HEK293 (cell line): ENCODE data around the gene KIF21A.

ENCODE experiments used
- CTCF ChIA-PET: fragments of 350-600 bp; formaldehyde crosslinking; extraction: SDS; loops from one replicate; lab custom pipeline; 2021; ENCODE audit warnings: antibody characterized with exemption; lab: Yijun Ruan, JAX
- POLR2A ChIA-PET: fragments of 300-600 bp; formaldehyde crosslinking; extraction: SDS; loops from one replicate; lab custom pipeline; 2020; ENCODE audit warnings: antibody characterized with exemption, inconsistent platforms; lab: Yijun Ruan, JAX
- H3K27ac ChIP-seq: fragments of 200-500 bp; sonication (Bioruptor generic); 2 replicates; pipeline ENCODE4 v1.5.1; 2014; ENCODE audit warnings: low read depth, low read length, control low read depth, inconsistent platforms; ENCODE audit errors: extremely low read depth
- H3K36me3 ChIP-seq, 2 experiments: fragments of 200-500 bp in 1 of 2; sonication (Bioruptor generic) in 1 of 2; 1 replicate in 1 of 2; 2 replicates in 1 of 2; pipeline ENCODE4 v1.5.1; 2014 to 2017; ENCODE audit warnings: inconsistent platforms in 2 of 2, low read length in 2 of 2; ENCODE audit not compliant: control insufficient read depth in 2 of 2, insufficient read depth in 1 of 2
- H3K4me1 ChIP-seq: fragments of 200-500 bp; sonication (Bioruptor generic); 2 replicates; pipeline ENCODE4 v1.5.1; 2014; ENCODE audit warnings: mild to moderate bottlenecking, low read length, inconsistent platforms; ENCODE audit not compliant: control insufficient read depth, insufficient read depth
- H3K4me3 ChIP-seq: 2 replicates; pipeline ENCODE4 v1.5.1; 2011; ENCODE audit warnings: low read depth, mild to moderate bottlenecking, control low read depth, low read length, moderate library complexity
- H3K9me3 ChIP-seq: fragments of 200-500 bp; sonication (Bioruptor generic); 2 replicates; pipeline ENCODE4 v1.5.1; 2014; ENCODE audit warnings: low read depth, low read length, inconsistent platforms; ENCODE audit not compliant: control insufficient read depth, insufficient read depth
- HOXD13 ChIP-seq: sonication (generic); formaldehyde crosslinking; IDR thresholded peaks from 2 replicates; pipeline ENCODE4 v1.8.0; 2022; ENCODE audit warnings: missing genetic modification reagents, borderline replicate concordance
- KLF8 ChIP-seq: fragments of 450-650 bp; formaldehyde crosslinking; IDR thresholded peaks from 2 replicates; pipeline ENCODE4 v1.5.1; 2016; ENCODE audit warnings: missing biosample characterization, missing genetic modification characterization
- KLF9 ChIP-seq: fragments of 450-650 bp; formaldehyde crosslinking; IDR thresholded peaks from 2 replicates; pipeline ENCODE4 v1.5.1; 2016; ENCODE audit warnings: missing biosample characterization, missing genetic modification characterization, low read depth
- PBX3 ChIP-seq: sonication (generic); formaldehyde crosslinking; IDR thresholded peaks from 2 replicates; pipeline ENCODE4 v1.8.1; 2022; ENCODE audit warnings: mild to moderate bottlenecking, moderate library complexity, missing genetic modification reagents
- PRDM1 ChIP-seq: fragments of 450-650 bp; formaldehyde crosslinking; IDR thresholded peaks from 2 replicates; pipeline ENCODE4; 2016; ENCODE audit warnings: missing biosample characterization, missing genetic modification characterization
- TCF7L2 ChIP-seq: IDR thresholded peaks from 2 replicates; pipeline ENCODE4 v1.6.1; 2011; ENCODE audit warnings: low read depth, mild to moderate bottlenecking, inconsistent platforms, low read length, moderate library complexity, borderline replicate concordance
- WT1 ChIP-seq: fragments of 450-650 bp; formaldehyde crosslinking; IDR thresholded peaks from 2 replicates; pipeline ENCODE4 v1.5.1; 2016; ENCODE audit warnings: missing biosample characterization, missing genetic modification characterization
- ZIC2 ChIP-seq: fragments of 450-650 bp; formaldehyde crosslinking; IDR thresholded peaks from 2 replicates; pipeline ENCODE4 v1.5.1; 2016; ENCODE audit warnings: missing biosample characterization, missing genetic modification characterization
- ZNF148 ChIP-seq: fragments of 450-650 bp; formaldehyde crosslinking; IDR thresholded peaks from 2 replicates; pipeline ENCODE4 v1.5.0; 2017; ENCODE audit warnings: missing biosample characterization, missing genetic modification characterization, borderline replicate concordance
- ZNF19 ChIP-seq: fragments of 450-650 bp; formaldehyde crosslinking; IDR thresholded peaks from 2 replicates; pipeline ENCODE4; 2016; ENCODE audit warnings: missing biosample characterization, missing genetic modification characterization, low read depth
- ZNF221 ChIP-seq: fragments of 450-650 bp; formaldehyde crosslinking; IDR thresholded peaks from 2 replicates; pipeline ENCODE4 v1.5.1; 2017; ENCODE audit warnings: missing biosample characterization, missing genetic modification characterization, borderline replicate concordance
- ZNF223 ChIP-seq: fragments of 450-650 bp; formaldehyde crosslinking; IDR thresholded peaks from 2 replicates; pipeline ENCODE4 v1.5.1; 2016; ENCODE audit warnings: missing biosample characterization, missing genetic modification characterization
- ZNF239 ChIP-seq: fragments of 450-650 bp; formaldehyde crosslinking; IDR thresholded peaks from 2 replicates; pipeline ENCODE4 v1.5.1; 2016; ENCODE audit warnings: missing biosample characterization, missing genetic modification characterization
- ZNF311 ChIP-seq: fragments of 450-650 bp; formaldehyde crosslinking; IDR thresholded peaks from 2 replicates; pipeline ENCODE4 v1.5.1; 2017; ENCODE audit warnings: missing biosample characterization, missing genetic modification characterization, borderline replicate concordance
- ZNF362 ChIP-seq: fragments of 450-650 bp; formaldehyde crosslinking; IDR thresholded peaks from 2 replicates; pipeline ENCODE4 v1.5.1; 2016; ENCODE audit warnings: missing biosample characterization, missing genetic modification characterization
- ZNF423 ChIP-seq: fragments of 450-650 bp; formaldehyde crosslinking; IDR thresholded peaks from 2 replicates; pipeline ENCODE4 v1.5.1; 2016; ENCODE audit warnings: missing biosample characterization, missing genetic modification characterization
- ZNF501 ChIP-seq: fragments of 450-650 bp; formaldehyde crosslinking; IDR thresholded peaks from 2 replicates; pipeline ENCODE4 v1.5.1; 2016; ENCODE audit warnings: missing biosample characterization, missing genetic modification characterization
- ZNF548 ChIP-seq: fragments of 450-650 bp; formaldehyde crosslinking; IDR thresholded peaks from 2 replicates; pipeline ENCODE4 v1.5.1; 2016; ENCODE audit warnings: missing biosample characterization, missing genetic modification characterization
- ZNF549 ChIP-seq: fragments of 450-650 bp; IDR thresholded peaks from 2 replicates; pipeline ENCODE4 v1.5.1; 2018; ENCODE audit warnings: missing biosample characterization, missing genetic modification characterization, mild to moderate bottlenecking, inconsistent platforms, moderate library complexity
- ZNF558 ChIP-seq: fragments of 450-650 bp; formaldehyde crosslinking; IDR thresholded peaks from 2 replicates; pipeline ENCODE4 v1.5.1; 2016; ENCODE audit warnings: missing biosample characterization, missing genetic modification characterization
- ZNF561 ChIP-seq: fragments of 450-650 bp; IDR thresholded peaks from 2 replicates; pipeline ENCODE4 v1.5.1; 2018; ENCODE audit warnings: missing biosample characterization, missing genetic modification characterization, borderline replicate concordance
- ZNF585B ChIP-seq: fragments of 450-650 bp; formaldehyde crosslinking; IDR thresholded peaks from 2 replicates; pipeline ENCODE4 v1.5.1; 2016; ENCODE audit warnings: missing biosample characterization, missing genetic modification characterization
- ZNF600 ChIP-seq: fragments of 450-650 bp; formaldehyde crosslinking; IDR thresholded peaks from 2 replicates; pipeline ENCODE4 v1.5.1; 2016; ENCODE audit warnings: missing biosample characterization, missing genetic modification characterization
- ZNF610 ChIP-seq: fragments of 450-650 bp; formaldehyde crosslinking; IDR thresholded peaks from 2 replicates; pipeline ENCODE4 v1.5.1; 2016; ENCODE audit warnings: missing biosample characterization, missing genetic modification characterization, borderline replicate concordance
- ZNF660 ChIP-seq: fragments of 450-650 bp; IDR thresholded peaks from 2 replicates; pipeline ENCODE4 v1.5.1; 2018; ENCODE audit warnings: missing biosample characterization, mild to moderate bottlenecking, missing genetic modification characterization
- ZNF792 ChIP-seq: fragments of 450-650 bp; formaldehyde crosslinking; IDR thresholded peaks from 2 replicates; pipeline ENCODE4 v1.5.1; 2016; ENCODE audit warnings: missing biosample characterization, missing genetic modification characterization

The KIF21A gene

GRCh38 chr12:39327965-39328364, 115.0 kb downstream of the KIF21A start:
- no peak overlapping the region for H3K27ac ChIP-seq
- H3K36me3 ChIP-seq, result peaks cover 11 to 32% of the 10 kb centered on the region in 2 experiments
- CTCF ChIA-PET, result interaction anchor here (2.3 kb wide), 1 partner anchor 10 kb away, joined by 10 read pairs; no protein-coding TSS in a partner anchor
- no peak for TF ChIP-seq ZNF423 (tag by site-specific recombination)
- no peak overlapping the region for H3K4me3 ChIP-seq
- POLR2A ChIA-PET, result no interaction called here
- H3K4me1 ChIP-seq, result no peaks in the 10 kb centered on the region
- no peaks in the 10 kb centered on the region for H3K9me3 ChIP-seq

DNA sequence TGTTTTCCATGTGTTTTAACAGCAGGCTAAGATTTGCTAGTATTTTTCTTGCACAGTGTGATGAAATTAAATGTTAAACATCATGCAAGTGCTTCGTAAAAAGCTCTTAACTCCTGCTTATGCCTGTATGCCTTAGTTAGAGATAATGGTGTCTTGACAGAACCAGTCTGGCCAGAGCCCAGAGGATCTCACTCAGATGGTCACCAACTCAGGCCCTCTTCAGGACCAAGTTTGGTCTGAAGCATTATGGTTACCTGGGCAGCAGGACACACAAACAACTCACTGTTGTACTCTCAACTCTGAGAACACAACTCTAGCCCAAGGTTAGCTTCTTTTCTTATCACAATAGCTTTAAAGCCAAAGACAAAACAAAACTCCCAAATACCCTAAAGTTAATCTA, 115.4 kb downstream of the KIF21A start:
- CTCF ChIA-PET, result interaction anchor here (2.3 kb wide), 1 partner anchor 10 kb away, joined by 10 read pairs; no protein-coding TSS in a partner anchor
- POLR2A ChIA-PET, result no interaction called here
- Histone ChIP-seq H3K27ac (no peak overlapping the region), H3K9me3 (no peaks in the 10 kb centered on the region), H3K4me3 (no peak overlapping the region), H3K36me3 (peaks cover 11 to 32% of the 10 kb centered on the region in 2 experiments), H3K4me1 (no peaks in the 10 kb centered on the region)
- no peak for TF ChIP-seq ZNF610 (tag by site-specific recombination)
- TF ChIP-seq ZNF548, result no peak
- TF ChIP-seq WT1, result no peak
- no peak for TF ChIP-seq ZNF792 (tag by site-specific recombination)
- no peak for TF ChIP-seq TCF7L2
- no peak for TF ChIP-seq HOXD13 (CRISPR knock-in tag)
- no peak for TF ChIP-seq KLF9 (tag by site-specific recombination)

DNA sequence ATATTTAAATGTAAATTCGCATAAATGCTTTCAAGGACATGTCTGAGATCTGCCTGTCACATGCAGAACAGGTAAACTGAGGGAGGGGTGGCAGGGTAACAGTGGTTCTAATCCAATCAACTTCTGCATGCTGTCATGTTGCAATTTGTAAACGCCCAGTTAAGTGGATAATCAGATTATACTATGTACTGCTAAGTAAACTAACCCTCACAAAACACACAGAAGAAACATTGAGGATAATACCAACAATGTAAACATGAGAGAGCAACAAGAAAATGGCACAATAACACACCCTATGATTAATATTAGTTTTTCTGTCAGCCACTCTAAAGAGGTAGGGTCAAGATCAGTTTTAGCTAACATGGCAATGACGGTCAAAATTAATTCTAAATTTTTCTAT, 123.7 kb downstream of the KIF21A start:
- H3K36me3 ChIP-seq, result peaks cover 0 to 8% of the 10 kb centered on the region in 2 experiments; a peak in 2 of 3 replicates
- H3K4me3 ChIP-seq, result no peak overlapping the region
- TF ChIP-seq ZNF19 (tag by site-specific recombination) (no peak), ZNF311 (no peak), PRDM1 (tag by site-specific recombination) (no peak), ZNF549 (tag by site-specific recombination) (no peak), ZNF148 (no peak), ZNF239 (tag by site-specific recombination) (no peak), ZNF221 (tag by site-specific recombination) (no peak)
- ChIA-PET CTCF (interaction anchor here (0.7 to 1.9 kb wide), 3 partner anchors 57 to 192 kb away, joined by 4 to 6 read pairs (median 4); no protein-coding TSS in a partner anchor), POLR2A (no interaction called here)
- H3K27ac ChIP-seq, result no peak overlapping the region
- H3K4me1 ChIP-seq, result no peaks in the 10 kb centered on the region
- no peaks in the 10 kb centered on the region for H3K9me3 ChIP-seq

- H3K36me3 ChIP-seq, result peaks cover 0 to 4% of the 10 kb centered on the region in 2 experiments; a peak in 2 of 3 replicates
- no peak overlapping the region for H3K27ac ChIP-seq
- no peaks in the 10 kb centered on the region for H3K9me3 ChIP-seq
- H3K4me3 ChIP-seq, result no peak overlapping the region
- ChIA-PET CTCF (no interaction called here), POLR2A (no interaction called here)
- H3K4me1 ChIP-seq, result no peaks in the 10 kb centered on the region
- TF ChIP-seq ZNF660 (no peak), ZIC2 (tag by site-specific recombination) (no peak), ZNF561 (tag by site-specific recombination) (no peak), ZNF362 (tag by site-specific recombination) (no peak), ZNF600 (tag by site-specific recombination) (no peak), ZNF223 (no peak), KLF8 (tag by site-specific recombination) (no peak), ZNF501 (tag by site-specific recombination) (no peak), ZNF311 (no peak), ZNF585B (tag by site-specific recombination) (no peak), PBX3 (no peak), ZNF558 (tag by site-specific recombination) (no peak)
Measured at GRCh38 chr12:39314547-39314946, 128.4 kb downstream of the KIF21A start.
